Measurements from ENCODE around the gene SUGT1.
"Not testable (repeated sequence)": the region's sequence is repeated elsewhere in the genome, so short reads cannot be mapped to it uniquely, and the experiment has no call there.

The SUGT1 gene

GRCh38 chr13:52669677-52670076 is 17.0 kb downstream of the SUGT1 start:
- no peak for DNase-seq (ENCODE audit: low spot score)

GRCh38 chr13:52670726-52671125 is 18.1 kb downstream of the SUGT1 start:
- no peak for DNase-seq (ENCODE audit: low spot score)

DNA sequence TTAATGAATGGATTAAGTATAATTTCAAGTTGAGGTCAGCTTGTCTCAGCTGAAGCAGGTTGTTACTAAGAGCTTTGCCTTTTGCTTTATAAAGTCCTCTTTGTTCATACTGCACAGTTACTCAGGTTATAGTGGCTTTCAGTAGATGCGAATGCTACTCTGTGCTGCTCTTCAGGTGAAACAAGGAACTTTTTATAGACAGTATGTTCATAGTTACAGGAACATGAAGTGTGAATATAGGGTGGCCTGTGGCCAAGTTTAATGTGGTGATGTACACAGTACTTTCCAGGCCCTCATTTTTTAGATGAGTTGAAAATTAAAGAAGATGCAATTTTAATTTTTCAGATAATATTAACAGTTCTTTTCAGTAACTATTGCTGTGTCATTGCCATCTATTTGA is 20.8 kb downstream of the SUGT1 start:
- DNase-seq (ENCODE audit: low spot score) = no peak

DNA sequence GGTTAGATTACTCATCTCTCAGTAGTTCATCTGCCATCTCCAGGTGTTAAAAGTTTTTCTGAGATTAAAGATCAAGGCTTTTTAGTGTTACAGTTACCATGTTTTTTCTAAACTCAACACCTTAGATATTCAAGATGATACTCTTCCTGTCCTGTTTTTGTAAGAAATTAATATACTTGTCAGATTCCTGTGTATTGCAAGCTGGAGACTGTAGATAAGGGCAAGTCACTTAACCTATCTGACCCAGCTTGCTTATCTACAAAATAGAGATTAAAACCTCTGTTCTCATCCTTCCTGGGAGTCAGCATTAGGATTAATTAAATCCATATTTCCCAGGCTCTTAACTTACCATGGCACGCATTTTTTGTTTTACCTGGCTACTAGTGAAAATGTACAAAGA is 25.2 kb downstream of the SUGT1 start:
- no peak for DNase-seq (ENCODE audit: low spot score)

DNA sequence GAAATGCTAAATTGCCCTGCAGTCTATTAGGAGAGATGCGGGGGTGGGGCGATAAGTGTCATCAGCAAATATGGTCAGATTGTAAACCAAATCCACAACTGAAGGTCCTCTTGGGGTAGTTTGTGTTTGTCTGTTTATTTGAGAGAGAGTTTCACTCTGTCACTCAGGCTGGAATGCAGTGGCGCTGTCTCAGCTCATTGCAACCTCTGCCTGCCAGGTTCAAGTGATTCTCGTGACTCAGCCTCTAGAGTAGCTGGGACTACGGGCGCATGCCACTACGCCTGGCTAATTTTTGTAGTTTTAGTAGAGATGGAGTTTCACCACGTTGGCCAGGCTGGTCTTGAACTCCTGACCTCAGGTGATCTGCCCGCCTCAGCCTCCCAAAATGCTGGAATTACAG is 33.2 kb downstream of the SUGT1 start:
- not testable (repeated sequence) for DNase-seq (ENCODE audit: low spot score)

GRCh38 chr13:52686376-52686775 is 33.7 kb downstream of the SUGT1 start:
- no peak for DNase-seq (ENCODE audit: low spot score)

DNA sequence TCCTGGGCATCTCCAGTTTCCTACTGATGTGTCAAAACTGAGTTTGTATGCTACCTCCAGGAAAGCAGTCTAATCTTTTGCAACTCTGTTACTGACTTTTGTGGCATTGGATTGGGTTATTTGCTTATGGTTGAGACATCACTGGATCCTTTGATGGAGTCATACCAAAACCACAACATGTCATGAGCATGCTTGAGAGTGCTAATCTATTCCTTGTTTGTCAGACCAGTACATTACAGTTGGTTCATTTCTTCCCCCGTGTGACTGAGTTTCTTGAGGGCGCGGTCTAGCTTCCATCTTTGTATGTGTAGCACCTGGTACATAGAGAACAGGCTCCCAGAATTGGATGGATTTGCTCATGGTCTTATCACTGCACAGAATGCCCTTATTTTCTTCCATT is 43.2 kb downstream of the SUGT1 start:
- no peak for DNase-seq (ENCODE audit: low spot score)

GRCh38 chr13:52696566-52696965 is 43.9 kb downstream of the SUGT1 start:
- no peak for DNase-seq (ENCODE audit: low spot score)

DNA sequence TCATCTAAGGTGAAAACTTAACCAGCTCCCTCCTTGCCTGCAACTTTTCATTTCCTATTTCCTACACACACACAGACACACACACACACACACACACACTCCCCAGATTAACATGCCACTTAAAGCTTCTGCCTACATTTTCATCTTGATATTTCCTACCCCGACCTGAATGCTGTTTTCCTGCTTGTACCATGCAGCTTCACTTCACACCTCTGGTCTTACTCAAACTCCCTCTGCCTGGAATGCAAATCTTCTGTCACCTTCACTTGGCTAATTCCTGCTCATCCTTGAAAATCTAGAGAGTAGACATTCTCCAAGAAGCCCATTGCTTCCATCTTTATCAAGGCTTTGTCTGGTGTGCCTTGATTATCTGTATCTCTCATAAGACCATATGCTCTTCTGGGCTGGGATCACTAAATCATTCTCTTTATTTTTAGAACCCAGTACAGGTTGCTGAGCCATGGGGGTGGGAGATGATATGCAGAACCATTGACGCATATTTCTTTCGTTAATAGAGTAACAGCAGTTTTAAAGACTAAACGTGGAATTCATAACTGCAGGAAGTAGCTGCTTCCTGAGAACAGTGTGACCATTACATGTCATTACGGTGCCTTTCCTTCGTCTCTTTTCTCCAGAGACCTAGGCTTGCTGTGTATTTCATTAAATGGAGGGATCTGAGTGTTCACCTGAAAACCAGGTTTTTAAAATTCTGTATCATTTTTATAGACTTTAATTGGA is 49.3 kb downstream of the SUGT1 start:
- no peak for DNase-seq (ENCODE audit: low spot score)

GRCh38 chr13:52703482-52703881 is 50.8 kb downstream of the SUGT1 start:
- DNase-seq (ENCODE audit: low spot score) = no peak

DNA sequence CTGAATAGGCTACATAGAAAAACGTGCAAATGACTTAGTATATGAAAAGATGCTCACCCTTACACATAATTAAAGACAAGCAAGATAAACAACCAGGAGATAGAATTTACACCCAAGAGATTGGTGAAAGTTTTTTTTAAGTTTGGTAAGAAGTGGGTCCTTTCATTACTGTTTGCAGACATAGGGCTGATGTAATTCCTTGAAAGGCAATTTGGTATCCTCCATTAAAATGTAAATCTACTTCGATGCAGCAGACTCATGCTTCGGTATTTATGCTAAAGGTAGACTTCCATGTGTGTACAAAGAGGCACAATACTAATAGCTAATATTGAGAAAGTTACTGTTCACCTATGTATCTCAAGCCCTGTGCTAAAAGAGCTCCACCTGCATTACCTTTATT is 53.4 kb downstream of the SUGT1 start:
- DNase-seq (ENCODE audit: low spot score) = no peak

GRCh38 chr13:52707375-52707774 is 54.7 kb downstream of the SUGT1 start:
- peak; percentile 20 for DNase-seq (ENCODE audit: low spot score)

DNA sequence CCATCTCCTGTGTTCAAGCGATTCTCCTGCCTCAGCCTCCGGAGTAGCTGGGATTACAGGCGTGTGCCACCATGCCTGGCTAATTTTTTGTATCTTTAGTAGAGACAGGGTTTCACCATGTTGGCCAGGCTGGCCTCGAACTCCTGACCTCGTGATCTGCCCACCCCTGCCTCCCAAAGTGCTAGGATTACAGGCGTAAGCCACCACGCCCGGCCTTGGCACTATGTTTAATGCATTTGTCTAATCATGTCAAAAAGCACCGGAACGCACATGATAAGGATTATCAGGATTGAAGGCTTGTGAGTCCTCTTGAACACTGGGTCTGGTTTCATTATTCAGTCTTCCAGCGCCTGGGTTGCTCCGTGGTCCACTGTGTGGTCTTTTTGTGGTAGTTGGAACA is 55.6 kb downstream of the SUGT1 start:
- not testable (repeated sequence) for DNase-seq (ENCODE audit: low spot score)

DNA sequence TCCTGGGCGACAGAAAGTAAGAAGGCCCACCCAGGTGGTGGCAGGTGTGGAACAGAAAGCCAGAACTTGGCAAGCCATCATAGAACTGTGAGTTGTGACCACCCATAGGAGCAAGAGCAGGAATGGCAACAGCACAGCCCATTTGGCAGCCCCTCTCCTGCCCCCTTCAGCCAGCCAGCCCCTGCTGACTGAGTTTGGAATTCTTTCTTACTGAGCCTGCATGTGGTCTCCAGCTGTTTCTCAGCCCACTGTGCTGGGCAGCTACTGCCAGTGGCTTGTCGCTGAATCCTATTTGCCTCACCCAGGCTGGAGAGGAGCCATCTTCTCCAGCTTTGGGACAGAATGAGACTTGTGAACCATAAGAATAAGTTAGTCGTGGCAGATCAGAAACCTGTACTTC is 58.6 kb downstream of the SUGT1 start:
- peak; percentile 50 for DNase-seq (ENCODE audit: low spot score)

GRCh38 chr13:52712385-52712784 is 59.7 kb downstream of the SUGT1 start:
- DNase-seq (ENCODE audit: low spot score) = no peak

- DNase-seq (ENCODE audit: low spot score) = no peak
Observed at GRCh38 chr13:52713894-52714293, 61.3 kb downstream of the SUGT1 start.

- not testable (repeated sequence) for DNase-seq (ENCODE audit: low spot score)
Observed at GRCh38 chr13:52720904-52721303, 68.3 kb downstream of the SUGT1 start.

DNA sequence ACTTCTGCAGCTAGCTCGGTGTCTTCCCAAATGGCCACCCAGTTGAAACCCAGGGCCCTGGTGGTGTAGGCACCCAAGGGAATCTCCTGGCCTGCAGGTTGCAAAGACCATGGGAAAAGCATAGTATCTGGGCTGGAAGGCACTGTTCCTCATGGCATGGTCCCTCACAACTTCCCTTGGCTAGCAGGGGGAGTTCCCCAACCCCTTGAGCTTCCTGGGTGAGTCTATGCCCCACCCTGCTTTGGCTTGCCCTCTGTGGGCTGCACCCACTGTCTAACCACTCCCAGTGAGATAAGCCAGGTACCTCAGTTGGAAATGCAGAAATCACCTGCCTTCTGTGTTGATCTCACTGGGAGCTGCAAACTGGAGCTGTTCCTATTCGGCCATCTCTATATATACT is 68.7 kb downstream of the SUGT1 start:
- DNase-seq (ENCODE audit: low spot score) = not testable (repeated sequence)

GRCh38 chr13:52723181-52723580 is 70.5 kb downstream of the SUGT1 start:
- DNase-seq (ENCODE audit: low spot score) = no peak

DNA sequence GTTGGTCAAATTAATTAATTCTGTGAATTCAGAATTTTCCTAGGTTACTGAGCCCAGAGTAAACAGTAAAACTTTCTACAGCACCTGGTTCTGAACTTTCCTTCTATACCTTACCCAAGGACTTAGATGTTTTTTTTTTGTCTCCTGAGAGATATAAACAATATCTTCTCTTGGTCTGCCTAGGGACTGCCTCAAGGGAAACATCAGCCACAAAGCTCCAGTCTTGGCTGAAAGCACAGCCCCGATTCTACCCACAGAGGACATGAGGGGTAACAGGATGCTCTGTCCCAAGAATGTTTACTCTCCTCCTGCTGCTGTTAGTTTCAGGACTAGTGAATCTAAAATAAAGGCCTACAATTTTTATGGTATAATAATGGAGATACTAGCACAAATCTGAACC is 72.7 kb downstream of the SUGT1 start:
- DNase-seq (ENCODE audit: low spot score) = no peak

GRCh38 chr13:52726258-52726657 is 73.6 kb downstream of the SUGT1 start:
- DNase-seq (ENCODE audit: low spot score) = no peak

- no peak for DNase-seq (ENCODE audit: low spot score)
Observed at GRCh38 chr13:52734075-52734623, 81.5 kb downstream of the SUGT1 start.

DNA sequence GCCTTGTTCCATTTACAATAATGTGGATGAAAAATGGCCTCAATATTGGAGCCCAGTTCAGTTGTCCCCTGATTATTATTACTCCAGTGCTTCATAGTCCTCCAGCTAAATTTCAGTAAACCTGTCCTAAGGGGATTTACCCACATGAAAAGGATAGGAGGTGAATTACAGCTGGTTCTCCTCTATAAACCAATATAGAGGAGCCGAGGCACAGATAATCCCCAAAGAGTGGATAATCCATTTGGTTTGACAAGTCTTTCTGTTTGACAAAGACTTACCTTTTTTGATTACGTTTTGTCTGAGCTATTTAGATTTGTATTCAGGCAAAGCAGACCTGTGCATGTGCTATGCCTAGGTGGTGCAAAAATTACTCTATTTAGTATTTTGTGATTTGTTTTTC is 84.3 kb downstream of the SUGT1 start:
- no peak for DNase-seq (ENCODE audit: low spot score)

DNA sequence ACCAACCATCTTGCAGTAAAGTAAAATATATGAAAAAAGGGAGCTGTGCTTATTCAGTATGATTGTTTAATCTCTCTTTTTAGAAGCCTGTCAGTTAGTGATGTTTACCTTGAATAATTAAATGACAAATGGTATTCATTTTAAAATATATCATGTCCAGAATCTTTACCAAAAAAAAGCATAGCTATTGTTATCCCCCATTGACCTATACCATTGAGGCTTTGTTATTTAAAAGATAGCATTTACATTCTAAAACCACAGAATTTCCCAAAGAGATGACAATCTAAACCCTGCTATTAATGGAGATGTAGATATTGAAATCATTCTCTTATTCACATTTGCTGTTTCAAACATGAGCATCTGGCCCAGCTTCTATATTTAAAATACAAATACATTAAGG is 84.8 kb downstream of the SUGT1 start:
- no peak for DNase-seq (ENCODE audit: low spot score)

Measured in iPS-NIHi11 (cell line).